Heart left ventricle (tissue), 13 donors: ENCODE measurements around the gene DHFR.

ENCODE experiments used
- POLR2A ChIP-seq, 2 donors: fragments of 450-650 bp; IDR thresholded peaks; one replicate each; pipeline ENCODE4 v1.6.1; 2017; ENCODE audit warnings: antibody characterized with exemption in 2 of 2, mild to moderate bottlenecking in 2 of 2, moderate library complexity in 2 of 2
- TF ChIP-seq, protein P1 (sequence below), 12 donors: fragments of 200-600 bp; sonication (generic) in 4 of 12; IDR thresholded peaks; one replicate each; pipeline versions ENCODE4 v1.5.0 to v1.8.0; 2018 to 2022; ENCODE audit warnings: antibody characterized with exemption in 12 of 12, mild to moderate bottlenecking in 5 of 12
- donor health status: ischemic (EF 13 %, LVEDD 7.1; RV severe dilation, severe dysfunction).
- donor health status: DM: no; HTN: yes; CAD: no.
- donor health status: DM: no; HTN: no; CAD: no.
- donor health status: ischemic (EF 25% LVEDD 6.9; RV normal size, moderate dysfunction).
- donor health status: ischemic (EF 25% LVEDD 5.7; RV mildly dilated, moderate dysfunction).
- donor health status: ischemic (EF 35%, LVEDD 5.7; RV mildly dilated, moderate dysfunction).
- donor health status: nonischemic (EF 11% LVEDD 7.7; RV severe dilation, severe dysfunction).
- donor health status: DM: yes; HTN: yes; CAD: no.
- donor health status: PGD.
- donor health status: ischemic (EF 29% LVEDD 5.4; RV normal size, mild dysfunction).
- donor health status: nonischemic (EF 23%, LVEDD 6.1; RV moderate dilation, normal function).

GRCh38 chr5:80704221-80704620 is 49.4 kb upstream of the DHFR start:
- TF ChIP-seq, protein P1, sequence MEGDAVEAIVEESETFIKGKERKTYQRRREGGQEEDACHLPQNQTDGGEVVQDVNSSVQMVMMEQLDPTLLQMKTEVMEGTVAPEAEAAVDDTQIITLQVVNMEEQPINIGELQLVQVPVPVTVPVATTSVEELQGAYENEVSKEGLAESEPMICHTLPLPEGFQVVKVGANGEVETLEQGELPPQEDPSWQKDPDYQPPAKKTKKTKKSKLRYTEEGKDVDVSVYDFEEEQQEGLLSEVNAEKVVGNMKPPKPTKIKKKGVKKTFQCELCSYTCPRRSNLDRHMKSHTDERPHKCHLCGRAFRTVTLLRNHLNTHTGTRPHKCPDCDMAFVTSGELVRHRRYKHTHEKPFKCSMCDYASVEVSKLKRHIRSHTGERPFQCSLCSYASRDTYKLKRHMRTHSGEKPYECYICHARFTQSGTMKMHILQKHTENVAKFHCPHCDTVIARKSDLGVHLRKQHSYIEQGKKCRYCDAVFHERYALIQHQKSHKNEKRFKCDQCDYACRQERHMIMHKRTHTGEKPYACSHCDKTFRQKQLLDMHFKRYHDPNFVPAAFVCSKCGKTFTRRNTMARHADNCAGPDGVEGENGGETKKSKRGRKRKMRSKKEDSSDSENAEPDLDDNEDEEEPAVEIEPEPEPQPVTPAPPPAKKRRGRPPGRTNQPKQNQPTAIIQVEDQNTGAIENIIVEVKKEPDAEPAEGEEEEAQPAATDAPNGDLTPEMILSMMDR (IDR thresholded peaks at IDR 0.05): no peak
- no peak for TF ChIP-seq POLR2A (IDR thresholded peaks at IDR 0.05)
